ENCODE results near the gene NPAS3. TPM values are rescaled to one million over a fixed set of nuclear protein-coding genes. Genes with fewer than 3 reads are reported as not detected.

Gene NPAS3
- total and polyA plus RNA-seq, 2 of the 8 experiments (the other 6 are each of a cell fraction or from before 2014, with no cell fraction given), result 0.11 to 0.60 TPM

DNA sequence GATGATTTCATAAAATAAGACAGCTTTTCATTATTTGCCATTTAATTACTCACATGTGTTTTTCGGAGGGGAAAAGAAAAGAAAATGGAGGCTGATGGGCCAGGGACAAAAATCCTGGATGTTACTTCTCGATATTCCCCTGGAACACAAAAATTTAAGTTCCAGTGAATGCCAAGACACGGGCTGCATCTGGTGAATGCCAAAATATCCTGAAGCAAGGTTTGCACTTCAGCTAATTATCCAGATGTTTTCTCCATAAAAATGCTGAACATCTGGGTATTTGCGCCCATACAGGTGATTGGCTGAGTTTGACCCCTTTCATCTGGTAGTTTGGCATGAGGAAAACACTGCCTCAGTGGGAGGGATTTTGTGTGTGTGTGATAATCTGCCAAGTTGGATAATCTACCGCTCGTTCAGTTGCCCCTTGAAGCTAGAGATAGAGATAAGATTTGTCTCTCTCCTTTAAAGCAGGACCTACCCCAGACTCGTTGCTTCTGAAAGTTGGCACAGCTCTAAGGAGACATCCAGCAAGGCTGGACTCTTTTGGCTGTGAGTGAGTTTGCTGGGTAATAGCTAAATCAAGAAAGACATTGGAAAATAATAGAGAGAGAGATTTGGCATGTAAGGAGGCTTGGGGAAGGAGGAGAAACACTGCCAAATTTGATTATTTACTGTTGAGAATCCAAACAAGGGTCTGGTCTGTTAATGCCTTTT is 622.2 kb downstream of the NPAS3 start:
- Histone ChIP-seq H3K4me3 (ENCODE audit: extremely low read depth in 1 of 4, insufficient read depth in 2 of 4, low read depth in 3 of 4, low read length in 4 of 4) (no peak overlapping the region), H3K36me3 (ENCODE audit: control insufficient read depth in 2 of 4, insufficient read depth in 4 of 4, low read length in 3 of 4) (no peaks in the 10 kb centered on the region), H3K4me2 (ENCODE audit: insufficient read depth in 1 of 2, low read depth in 2 of 2, low read length in 2 of 2) (no peak overlapping the region), H2BK120ac (replicated peaks; ENCODE audit: low read depth, low read length) (no peak overlapping the region), H3K79me1 (ENCODE audit: low read depth, low read length) (no peaks in the 10 kb centered on the region), H3K14ac (ENCODE audit: insufficient read length) (no peak overlapping the region), H2BK20ac (ENCODE audit: low read length) (no peak overlapping the region), H3K9ac (replicated peaks in 1 of 4; ENCODE audit: extremely low read depth in 1 of 4, low read depth in 3 of 4, low read length in 3 of 4) (no peak overlapping the region), H3K27me3 (replicated peaks in 1 of 4; ENCODE audit: control insufficient read depth in 3 of 4, extremely low read depth in 1 of 4, insufficient read depth in 3 of 4, low read length in 3 of 4) (no peaks in the 10 kb centered on the region), H2BK15ac (ENCODE audit: low read length) (no peak overlapping the region), H3K18ac (ENCODE audit: extremely low read depth, low read length) (no peak overlapping the region), H2AFZ (ENCODE audit: low read length) (no peak overlapping the region), H3K56ac (replicated peaks; ENCODE audit: insufficient read length, low read depth, low read length) (no peak overlapping the region), H2BK12ac (ENCODE audit: low read depth, low read length) (no peak overlapping the region), H4K91ac (replicated peaks; ENCODE audit: insufficient read length, low read length) (no peak overlapping the region), H3K27ac (ENCODE audit: low read depth, low read length) (no peak overlapping the region), H3K23me2 (ENCODE audit: low read depth, low read length) (no peaks in the 10 kb centered on the region), H3K79me2 (ENCODE audit: control insufficient read depth in 1 of 2, insufficient read depth in 2 of 2, low read length in 2 of 2) (no peaks in the 10 kb centered on the region), H4K20me1 (replicated peaks in 1 of 2; ENCODE audit: control insufficient read depth in 1 of 2, insufficient read depth in 2 of 2, low read length in 2 of 2) (no peaks in the 10 kb centered on the region), H2AK5ac (ENCODE audit: low read depth, low read length) (no peak overlapping the region), H3K9me3 (ENCODE audit: insufficient read depth in 2 of 2, low read depth in 1 of 2, low read length in 1 of 2) (no peaks in the 10 kb centered on the region), H4K5ac (ENCODE audit: insufficient read length, low read depth, low read length) (no peak overlapping the region), H3K4ac (replicated peaks; ENCODE audit: insufficient read length, low read depth, low read length) (no peak overlapping the region), H4K8ac (ENCODE audit: extremely low read depth, insufficient read depth, low read length) (no peak overlapping the region), H3K4me1 (replicated peaks in 1 of 4; ENCODE audit: control insufficient read depth in 3 of 4, insufficient read depth in 4 of 4, low read length in 3 of 4) (peaks cover 0 to 3% (median 3%) of the 10 kb centered on the region in 4 experiments; a peak in 3 of 7 replicates), H3K23ac (ENCODE audit: insufficient read length) (no peak overlapping the region), H2BK5ac (ENCODE audit: low read depth, low read length) (no peak overlapping the region)
- ChIA-PET POLR2A (ENCODE audit: partially characterized antibody) (no interaction called here), CTCF (ENCODE audit: partially characterized antibody) (interaction anchor here (0.9 to 1.2 kb wide), 2 partner anchors 29 to 115 kb away, joined by 3 read pairs; no protein-coding TSS in a partner anchor)
- FAIRE-seq, result no peak
- no peak for DNase-seq (ENCODE audit: low read depth in 1 of 2, low spot score in 2 of 2)
- no peak for TF ChIP-seq BACH1 (IDR thresholded peaks at IDR 0.05; ENCODE audit: low read length)
- no peak for TF ChIP-seq HDAC6 (IDR thresholded peaks at IDR 0.05; ENCODE audit: low read depth, low read length)
- TF ChIP-seq, protein P1, sequence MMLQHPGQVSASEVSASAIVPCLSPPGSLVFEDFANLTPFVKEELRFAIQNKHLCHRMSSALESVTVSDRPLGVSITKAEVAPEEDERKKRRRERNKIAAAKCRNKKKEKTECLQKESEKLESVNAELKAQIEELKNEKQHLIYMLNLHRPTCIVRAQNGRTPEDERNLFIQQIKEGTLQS (IDR thresholded peaks at IDR 0.05; ENCODE audit: insufficient read depth, low read depth, low read length), result no peak
- 93% methylated on average over 7 of the region's 7 CpGs; no CpG with 5 or more reads in 1 of the 2 experiments for WGBS, 2 experiments (ENCODE audit: extremely low coverage in 1 of 2, insufficient coverage in 1 of 2, insufficient read length in 1 of 2, insufficient replicate concordance in 2 of 2, low coverage in 1 of 2, low lambda C conversion rate in 2 of 2, missing lambda C conversion rate in 1 of 2)

Measured in H1 (cell line).